H9 (cell line): ENCODE results near the gene MYO10. TPM values are rescaled to one million over a fixed set of nuclear protein-coding genes. Genes with fewer than 3 reads are reported as not detected.

Source experiments
- DNase-seq: peaks from one replicate; pipeline ENCODE4 v3.0.0-alpha.2; 2017
- H2AFZ ChIP-seq: one replicate; pipeline ENCODE4 v1.6.1; 2013; ENCODE audit warnings: mild to moderate bottlenecking, low read length, control low read depth, moderate library complexity
- H2AK5ac ChIP-seq: 2 replicates; pipeline ENCODE4 v1.6.1; 2013; ENCODE audit warnings: low read length, control low read depth, mixed read lengths; ENCODE audit not compliant: insufficient read length
- H2BK120ac ChIP-seq: one replicate; pipeline ENCODE4 v1.6.1; 2013; ENCODE audit warnings: low read depth, mild to moderate bottlenecking, low read length, control low read depth, inconsistent platforms; ENCODE audit not compliant: poor library complexity, severe bottlenecking
- H2BK12ac ChIP-seq: 2 replicates; pipeline ENCODE4 v1.6.1; 2013; ENCODE audit warnings: low read length, control low read depth, mixed read lengths, low read depth; ENCODE audit not compliant: insufficient read length
- H2BK15ac ChIP-seq: 2 replicates; pipeline ENCODE4 v1.6.1; 2013; ENCODE audit warnings: low read depth, low read length, control low read depth
- H2BK20ac ChIP-seq: one replicate; pipeline ENCODE4 v1.6.1; 2013; ENCODE audit warnings: low read depth, mild to moderate bottlenecking, low read length, control low read depth, inconsistent platforms; ENCODE audit not compliant: poor library complexity, severe bottlenecking
- H2BK5ac ChIP-seq: 2 replicates; pipeline ENCODE4 v1.6.1; 2013; ENCODE audit warnings: low read length, control low read depth, mixed read lengths; ENCODE audit not compliant: insufficient read length
- H3K14ac ChIP-seq: 2 replicates; pipeline ENCODE4 v1.6.1; 2013; ENCODE audit warnings: low read length, control low read depth; ENCODE audit not compliant: insufficient read depth
- H3K18ac ChIP-seq: 2 replicates; pipeline ENCODE4 v1.6.1; 2013; ENCODE audit warnings: low read depth, mild to moderate bottlenecking, mixed read lengths, low read length, control low read depth; ENCODE audit not compliant: insufficient read length
- H3K23ac ChIP-seq: 2 replicates; pipeline ENCODE4 v1.6.1; 2013; ENCODE audit warnings: low read length, control low read depth, mixed read lengths, low read depth; ENCODE audit not compliant: insufficient read length
- H3K23me2 ChIP-seq: 2 replicates; pipeline ENCODE4 v1.6.1; 2013; ENCODE audit warnings: low read depth, mild to moderate bottlenecking, mixed read lengths, low read length, control low read depth; ENCODE audit not compliant: insufficient read length, poor library complexity, severe bottlenecking
- H3K27ac ChIP-seq: 2 replicates; pipeline ENCODE4 v1.5.1; 2013; ENCODE audit warnings: low read length, control low read depth, mixed read lengths, low read depth; ENCODE audit not compliant: insufficient read length
- H3K27me3 ChIP-seq: 2 replicates; pipeline ENCODE4 v1.6.1; 2013; ENCODE audit warnings: low read length, control low read depth, inconsistent platforms; ENCODE audit not compliant: insufficient read depth
- H3K4ac ChIP-seq: 2 replicates; pipeline ENCODE4 v1.6.1; 2013; ENCODE audit warnings: low read depth, mild to moderate bottlenecking, control low read depth, inconsistent platforms, low read length, moderate library complexity
- H3K4me1 ChIP-seq: 2 replicates; pipeline ENCODE4 v1.6.1; 2013; ENCODE audit warnings: low read length, control low read depth, inconsistent platforms; ENCODE audit not compliant: insufficient read depth
- H3K4me2 ChIP-seq: 2 replicates; pipeline ENCODE4 v1.6.1; 2013; ENCODE audit warnings: low read length, control low read depth, mixed read lengths; ENCODE audit not compliant: insufficient read length, insufficient read depth
- H3K56ac ChIP-seq: 2 replicates; pipeline ENCODE4 v1.6.1; 2013; ENCODE audit warnings: low read depth, mild to moderate bottlenecking, mixed read lengths, low read length, control low read depth; ENCODE audit not compliant: insufficient read length
- H3K79me1 ChIP-seq: 2 replicates; pipeline ENCODE4 v1.6.1; 2013; ENCODE audit warnings: low read depth, mild to moderate bottlenecking, moderate library complexity, low read length, control low read depth, inconsistent platforms; ENCODE audit not compliant: insufficient read depth, poor library complexity, severe bottlenecking
- H3K79me2 ChIP-seq: 2 replicates; pipeline ENCODE4 v1.6.1; 2013; ENCODE audit warnings: low read length, control low read depth, inconsistent platforms; ENCODE audit not compliant: insufficient read depth
- H3K9ac ChIP-seq: 2 replicates; pipeline ENCODE4 v1.6.1; 2013; ENCODE audit warnings: low read length, control low read depth, mixed read lengths; ENCODE audit not compliant: insufficient read length; ENCODE audit errors: extremely low read depth
- H3K9me3 ChIP-seq: one replicate; pipeline ENCODE4 v1.6.1; 2013; ENCODE audit warnings: low read depth, low read length, inconsistent platforms; ENCODE audit not compliant: control insufficient read depth
- H3T11ph ChIP-seq: one replicate; pipeline ENCODE4 v1.6.1; 2013; ENCODE audit warnings: mild to moderate bottlenecking, low read length, control low read depth, inconsistent platforms
- H4K20me1 ChIP-seq: one replicate; pipeline ENCODE4 v1.6.1; 2013; ENCODE audit not compliant: control insufficient read depth, insufficient read length, insufficient read depth
- H4K5ac ChIP-seq: 2 replicates; pipeline ENCODE4 v1.6.1; 2013; ENCODE audit warnings: low read depth, mild to moderate bottlenecking, mixed read lengths, low read length, control low read depth; ENCODE audit not compliant: insufficient read length
- H4K8ac ChIP-seq: replicated peaks from 2 replicates; pipeline ENCODE4 v1.6.1; 2013; ENCODE audit warnings: low read length, control low read depth, mixed read lengths, low read depth; ENCODE audit not compliant: insufficient read length
- H4K91ac ChIP-seq: 2 replicates; pipeline ENCODE4 v1.6.1; 2013; ENCODE audit warnings: low read depth, mild to moderate bottlenecking, moderate library complexity, mixed read lengths, low read length, control low read depth; ENCODE audit not compliant: insufficient read length
- H3K27ac Mint-ChIP-seq, 3 experiments: 2 replicates in 2 of 3; 3 replicates in 1 of 3; pipeline ENCODE4 v1.8.0; 2020 to 2021; ENCODE audit warnings: mixed read lengths in 3 of 3, mild to moderate bottlenecking in 1 of 3, moderate library complexity in 1 of 3
- H3K27me3 Mint-ChIP-seq: 2 replicates; pipeline ENCODE4 v1.8.0; 2021; ENCODE audit warnings: low read depth, mild to moderate bottlenecking, moderate library complexity, mixed read lengths
- H3K36me3 Mint-ChIP-seq, 3 experiments: 2 replicates in 2 of 3; 3 replicates in 1 of 3; pipeline ENCODE4 v1.8.0; 2020 to 2021; ENCODE audit warnings: low read depth in 3 of 3, mixed read lengths in 3 of 3; ENCODE audit not compliant: insufficient read depth in 1 of 3
- H3K4me1 Mint-ChIP-seq, 2 experiments: 2 replicates each; pipeline ENCODE4 v1.8.0; 2020; ENCODE audit warnings: mixed read lengths in 2 of 2
- H3K4me3 Mint-ChIP-seq, 2 experiments: 2 replicates in 1 of 2; 3 replicates in 1 of 2; pipeline ENCODE4 v1.8.0; 2020 to 2021; ENCODE audit warnings: mild to moderate bottlenecking in 2 of 2, mixed read lengths in 2 of 2, moderate library complexity in 1 of 2
- H3K9me3 Mint-ChIP-seq, 2 experiments: 2 replicates in 1 of 2; 3 replicates in 1 of 2; pipeline ENCODE4 v1.8.0; 2020; ENCODE audit warnings: mild to moderate bottlenecking in 2 of 2, mixed read lengths in 2 of 2, moderate library complexity in 1 of 2
- CTCF ChIP-seq: fragments of 200-600 bp; sonication (generic); conservative IDR thresholded peaks from 3 replicates; pipeline ENCODE4 v1.8.0; 2021; ENCODE audit warnings: antibody characterized with exemption, mild to moderate bottlenecking
- WGBS: extraction: QIAGEN DNeasy Blood & Tissue Kit; methylation state at CpG from one replicate; pipeline ENCODE4 v1.1.7; 2013; ENCODE audit warnings: missing lambda C conversion rate, low lambda C conversion rate, mixed read lengths; ENCODE audit not compliant: insufficient read length; ENCODE audit errors: extremely low coverage; 5-methylcytosine and 5-hydroxymethylcytosine counted together
- total RNA-seq: library from RNA; stranded (reverse); gene quantifications from 2 replicates; pipeline ENCODE4 v1.2.1, GENCODE V29; 2021

Gene MYO10
- total RNA-seq, 1 experiment from 2014 or later: 127 TPM

- no peak overlapping the region for H2BK15ac ChIP-seq
- no peak overlapping the region for H4K5ac ChIP-seq
- H3K4me2 ChIP-seq: no peak overlapping the region
- no peaks in the 10 kb centered on the region for H3K4me1 ChIP-seq
- no peak overlapping the region for H4K91ac ChIP-seq
- no peaks in the 10 kb centered on the region for H4K20me1 ChIP-seq
- H3T11ph ChIP-seq: no peak overlapping the region
- H3K56ac ChIP-seq: no peak overlapping the region
- H3K4ac ChIP-seq: no peak overlapping the region
- H3K18ac ChIP-seq: no peak overlapping the region
- H2BK20ac ChIP-seq: no peak overlapping the region
- Mint-ChIP-seq H3K36me3 (no peaks in the 10 kb centered on the region; a peak in 1 of 7 replicates), H3K4me1 (no peaks in the 10 kb centered on the region), H3K4me3 (no peak overlapping the region), H3K27me3 (no peaks in the 10 kb centered on the region; the same call in 1 of the 2 replicates), H3K9me3 (peaks cover 0 to 3% of the 10 kb centered on the region in 2 experiments; a peak in 1 of 5 replicates), H3K27ac (no peak overlapping the region)
- no peak overlapping the region for H3K9ac ChIP-seq
- no peaks in the 10 kb centered on the region for H3K23me2 ChIP-seq
- no peaks in the 10 kb centered on the region for H3K27me3 ChIP-seq
- no peak for TF ChIP-seq CTCF
- no peak for DNase-seq
- no peaks in the 10 kb centered on the region for H3K9me3 ChIP-seq
- no peaks in the 10 kb centered on the region for H3K79me2 ChIP-seq
- no peak overlapping the region for H3K27ac ChIP-seq
- H2AK5ac ChIP-seq: no peak overlapping the region
- no peak overlapping the region for H3K14ac ChIP-seq
- H3K79me1 ChIP-seq: no peaks in the 10 kb centered on the region
- no peak overlapping the region for H2BK5ac ChIP-seq
- no peak overlapping the region for H2BK12ac ChIP-seq
- no peak overlapping the region for H2AFZ ChIP-seq
- H2BK120ac ChIP-seq: no peak overlapping the region
- WGBS: no CpG with 5 or more reads among the region's 3 CpGs
- no peak overlapping the region for H4K8ac ChIP-seq
- no peak overlapping the region for H3K23ac ChIP-seq
Measured at GRCh38 chr5:16980983-16981382, 44.9 kb upstream of the MYO10 start.
